Stimulated activated CD4-positive, alpha-beta T cell treated with anti-CD3 and anti-CD28 coated beads, Interleukin-1b, Interleukin-23, amount 100 ng/mL, for 4 hours (primary cell): ENCODE data around the gene SOAT1.

Experiments used
- DNase-seq, 2 donors: peaks; one replicate each; pipeline ENCODE4 v3.0.0-alpha.2; 2020; ENCODE audit warnings: low read depth in 2 of 2

SOAT1 gene

DNA sequence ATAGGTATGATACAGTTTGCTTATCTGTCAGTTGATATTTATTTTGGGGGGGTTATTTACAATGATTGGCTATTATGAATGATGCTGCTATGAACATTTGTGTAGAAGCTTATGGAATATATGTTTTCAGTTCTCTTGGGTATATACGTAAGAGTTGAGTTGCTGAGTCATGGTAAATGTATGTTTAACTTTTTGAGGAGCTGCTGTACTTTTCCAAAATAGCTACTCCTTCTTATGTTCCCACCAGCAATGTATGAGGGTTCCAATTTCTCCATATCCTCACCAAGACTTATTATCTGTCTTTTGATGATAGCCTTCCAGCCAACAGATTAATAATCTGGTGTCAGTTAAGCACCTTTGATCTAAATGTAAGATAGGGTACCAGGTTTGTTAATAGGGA, 11.9 kb downstream of the SOAT1 start:
- DNase-seq = no peak

GRCh38 chr1:179310291-179310690, 16.7 kb downstream of the SOAT1 start:
- DNase-seq = no peak

DNA sequence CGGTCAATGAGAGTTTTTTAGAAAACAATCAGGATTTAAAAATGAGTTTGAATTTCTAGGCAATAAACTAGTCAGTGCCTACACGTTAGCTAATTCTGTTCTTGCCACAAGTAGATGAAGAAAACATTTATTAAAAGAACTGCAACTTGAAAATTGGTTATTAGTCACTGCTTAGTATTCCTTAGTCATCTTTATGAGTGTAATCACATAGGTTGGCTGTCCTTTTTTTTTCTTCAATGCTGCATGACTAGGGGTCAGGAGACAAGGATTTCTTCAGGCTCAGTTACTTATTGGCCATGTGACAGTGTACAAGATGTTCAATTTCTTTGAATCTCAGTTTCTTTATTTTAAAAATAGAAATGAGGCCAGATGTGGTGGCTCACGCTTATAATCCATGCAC, 17.1 kb downstream of the SOAT1 start:
- DNase-seq = no peak

DNA sequence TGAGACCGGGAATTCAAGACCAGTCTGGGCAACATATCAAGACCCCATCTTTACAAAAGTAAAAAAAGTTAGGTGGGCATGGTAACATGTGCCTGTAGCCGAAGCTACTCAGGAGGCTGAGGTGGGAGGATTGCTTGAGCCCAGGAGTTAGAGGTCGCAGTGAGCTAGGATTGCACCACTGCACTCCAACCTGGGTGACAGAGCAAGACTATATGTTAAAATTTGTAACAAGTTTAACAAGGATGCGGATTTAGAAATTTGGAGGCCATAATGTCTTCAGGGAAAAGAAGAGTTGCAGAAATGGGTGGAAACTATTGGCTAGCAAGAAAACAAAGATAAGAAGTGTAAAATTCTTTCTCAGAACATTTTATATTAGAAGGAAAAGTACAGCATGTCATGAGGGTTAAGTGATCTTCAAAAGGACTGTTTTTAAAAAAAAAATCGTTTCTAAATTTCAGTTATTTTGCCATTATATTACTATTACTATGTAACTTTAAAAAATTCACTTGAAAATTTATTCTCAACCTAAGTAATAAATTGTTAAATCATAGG, 17.6 kb downstream of the SOAT1 start:
- no peak for DNase-seq

DNA sequence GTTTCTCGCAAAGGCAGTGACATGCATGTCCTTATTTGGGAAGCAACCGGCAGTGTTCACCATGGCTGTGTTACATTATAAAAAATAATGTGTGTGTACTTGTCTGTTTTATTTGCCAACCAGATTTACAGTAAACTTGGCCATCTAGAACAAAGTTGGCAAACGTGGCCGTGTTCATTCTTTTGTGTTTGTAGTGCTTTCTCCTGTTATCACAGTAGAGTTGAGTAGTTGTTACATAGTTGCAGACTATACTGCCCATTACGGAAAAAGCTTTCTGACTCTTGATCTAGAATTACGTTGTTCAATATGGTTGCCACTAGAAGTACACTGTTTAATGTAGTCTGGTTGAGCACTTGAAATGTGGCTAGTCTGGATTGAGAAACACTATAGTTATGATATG, 19.4 kb downstream of the SOAT1 start:
- no peak for DNase-seq

DNA sequence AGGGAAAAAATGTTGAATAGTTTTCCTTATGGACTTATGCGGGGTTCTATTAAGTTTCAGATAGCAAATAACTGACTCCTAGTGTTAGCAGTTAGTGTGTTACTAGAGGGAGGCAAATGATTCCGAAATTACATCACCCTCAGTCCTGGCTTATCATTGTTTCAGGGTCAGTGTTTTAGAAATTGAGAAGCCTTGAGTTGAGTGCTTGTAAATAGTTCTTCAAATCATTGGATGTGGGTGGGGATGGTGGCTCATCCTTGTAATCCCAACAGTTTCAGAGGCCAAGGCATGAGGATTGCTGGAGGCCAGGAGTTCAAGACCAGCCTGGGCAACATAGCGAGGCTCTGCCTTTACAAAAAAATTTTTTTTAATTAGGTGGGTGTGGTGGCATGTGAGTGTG, 21.3 kb downstream of the SOAT1 start:
- DNase-seq = no peak

GRCh38 chr1:179318491-179318890, 24.9 kb downstream of the SOAT1 start:
- no peak for DNase-seq

DNA sequence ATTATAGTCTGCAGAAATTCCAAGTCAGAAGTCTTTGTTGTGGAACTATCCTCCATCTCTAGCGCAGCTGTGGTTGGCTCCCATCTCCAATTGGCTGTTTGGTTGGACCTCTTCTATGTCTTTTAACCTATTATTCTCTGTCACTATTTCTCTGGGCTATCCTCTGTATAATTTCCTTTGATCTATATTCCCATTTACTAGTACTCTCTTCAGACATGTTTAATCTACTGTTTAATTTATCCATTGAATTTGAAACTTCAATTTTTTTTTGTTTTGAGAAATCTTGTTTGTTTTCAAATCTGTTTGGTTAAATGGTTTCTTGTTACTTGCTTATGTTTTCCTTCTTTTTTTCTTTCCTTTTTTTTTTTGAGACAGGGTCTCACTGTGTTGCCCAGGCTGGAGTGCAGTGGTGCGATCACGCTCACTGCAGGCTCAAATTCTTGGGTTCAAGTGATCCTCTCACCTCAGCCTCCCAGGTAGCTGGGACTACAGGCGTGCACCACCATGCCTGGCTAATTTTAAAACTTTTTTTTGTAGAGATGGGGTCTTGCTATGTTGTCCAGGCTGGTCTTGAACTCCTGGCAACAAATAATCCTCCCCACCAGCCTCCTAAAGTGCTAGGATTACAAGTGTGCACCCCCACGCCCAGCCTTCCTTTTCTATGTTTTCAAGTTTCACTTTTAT, 28.1 kb downstream of the SOAT1 start:
- no peak for DNase-seq

- no peak for DNase-seq
Measured at GRCh38 chr1:179322557-179322956, 29.0 kb downstream of the SOAT1 start.

GRCh38 chr1:179323436-179323835, 29.8 kb downstream of the SOAT1 start:
- DNase-seq = no peak

DNA sequence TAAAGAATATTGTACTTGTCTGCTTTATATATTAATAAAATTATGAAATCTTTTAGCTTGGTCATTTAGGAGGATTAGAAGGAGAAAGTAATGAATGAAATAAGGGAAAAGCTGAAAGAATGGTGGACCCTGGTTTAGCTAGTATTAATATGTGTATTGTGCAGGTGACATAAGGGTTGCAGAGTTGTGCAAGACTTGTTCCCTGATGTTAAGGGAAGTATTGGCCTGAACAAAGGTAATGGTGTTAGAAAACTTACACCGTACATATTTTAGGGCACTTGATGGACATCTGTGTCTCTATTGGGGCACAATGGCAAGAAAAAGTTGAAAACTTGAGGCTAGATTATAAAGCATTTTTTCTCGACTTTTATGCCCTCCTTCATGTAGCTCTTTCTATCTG, 32.2 kb downstream of the SOAT1 start:
- DNase-seq = no peak

DNA sequence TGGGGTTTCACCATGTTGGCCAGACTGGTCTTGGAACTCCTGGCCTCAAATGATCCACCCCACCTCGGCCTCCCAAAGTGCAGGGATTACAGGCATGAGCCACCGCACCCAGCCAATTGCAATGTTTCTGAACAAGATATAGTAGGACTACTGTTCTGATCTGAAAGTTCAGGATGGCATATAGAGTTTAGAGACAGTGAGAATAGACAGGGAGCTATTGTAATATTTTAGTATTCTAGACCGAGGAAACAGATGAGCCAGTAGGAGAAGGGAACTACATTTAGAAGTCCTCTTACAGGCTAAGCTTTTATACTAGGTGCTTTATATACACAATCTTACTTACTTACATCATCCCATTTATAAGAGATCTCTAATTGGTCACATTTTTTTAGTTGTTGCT, 33.1 kb downstream of the SOAT1 start:
- no peak for DNase-seq

DNA sequence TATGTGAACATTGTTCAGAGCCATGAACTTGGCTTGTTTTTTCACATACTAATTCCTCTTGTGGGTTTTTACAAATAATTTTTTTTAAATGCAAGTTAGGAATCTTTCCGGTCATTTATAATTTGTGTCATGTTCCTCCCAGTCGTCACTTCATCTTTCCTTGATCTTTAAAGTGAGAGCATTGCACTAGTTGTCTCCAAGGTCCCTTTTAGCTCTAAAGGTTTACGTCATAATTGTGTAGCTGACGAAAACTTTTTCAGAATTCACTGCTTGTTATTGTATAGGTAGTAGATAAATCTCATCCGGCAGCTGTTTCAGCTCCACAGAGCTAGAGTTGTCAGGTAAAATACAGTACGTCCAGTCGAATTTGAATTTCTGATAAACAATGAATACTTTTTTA, 33.6 kb downstream of the SOAT1 start:
- DNase-seq = no peak

- DNase-seq = no peak
Measured at GRCh38 chr1:179327679-179328078, 34.1 kb downstream of the SOAT1 start.

DNA sequence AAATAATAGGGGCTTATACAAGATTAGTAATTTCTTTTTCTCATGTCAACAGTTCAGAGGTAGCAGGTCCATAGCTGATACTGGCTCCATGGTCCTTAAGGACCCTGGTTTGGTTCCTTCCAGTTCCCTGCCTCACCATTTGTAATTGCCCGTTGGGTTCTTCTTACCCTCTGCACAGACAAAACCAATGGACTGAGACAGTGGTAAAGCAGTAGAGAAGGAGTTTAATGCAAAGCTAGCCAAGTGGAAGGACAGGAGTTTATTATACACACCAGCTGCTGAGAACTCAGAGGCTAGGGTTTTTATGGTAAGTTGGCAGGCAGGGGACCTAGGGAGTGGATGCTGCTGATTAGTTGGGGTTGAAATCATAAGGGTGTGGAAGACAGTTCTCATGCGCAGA, 36.3 kb downstream of the SOAT1 start:
- no peak for DNase-seq

- DNase-seq = no peak
Measured at GRCh38 chr1:179334440-179334839, 40.8 kb downstream of the SOAT1 start.

GRCh38 chr1:179337288-179337687, 43.7 kb downstream of the SOAT1 start:
- DNase-seq = no peak

DNA sequence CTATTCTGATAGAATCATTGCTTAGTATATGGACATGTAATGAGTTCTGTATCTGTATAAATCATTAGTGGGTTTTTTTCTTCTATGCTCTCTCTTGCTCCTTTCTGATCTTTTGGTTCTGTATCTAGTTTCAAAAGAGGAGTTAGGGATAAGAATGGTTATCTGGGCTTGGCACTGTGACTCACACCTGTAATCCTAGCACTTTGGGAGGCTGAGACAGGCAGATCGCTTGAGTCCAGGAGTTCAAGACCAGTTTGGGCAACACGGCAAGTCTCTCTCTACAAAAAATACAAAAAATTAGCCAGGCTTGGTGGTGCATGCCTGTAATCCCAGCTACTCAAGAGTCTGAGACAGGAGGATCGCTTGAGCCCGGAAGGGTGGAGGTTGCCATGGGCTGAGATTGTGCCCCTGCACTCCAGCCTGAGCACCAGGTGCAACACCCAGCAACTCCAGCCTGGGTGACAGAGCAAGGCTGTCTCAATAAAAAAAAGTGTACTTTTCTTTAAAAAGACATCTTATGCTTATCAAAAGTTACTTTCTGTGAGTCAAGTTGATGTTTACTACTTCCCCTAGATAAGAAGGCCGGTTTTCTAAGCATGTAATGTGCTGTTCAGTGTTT, 44.5 kb downstream of the SOAT1 start:
- DNase-seq = no peak

GRCh38 chr1:179340918-179341317, 47.3 kb downstream of the SOAT1 start:
- DNase-seq = no peak

DNA sequence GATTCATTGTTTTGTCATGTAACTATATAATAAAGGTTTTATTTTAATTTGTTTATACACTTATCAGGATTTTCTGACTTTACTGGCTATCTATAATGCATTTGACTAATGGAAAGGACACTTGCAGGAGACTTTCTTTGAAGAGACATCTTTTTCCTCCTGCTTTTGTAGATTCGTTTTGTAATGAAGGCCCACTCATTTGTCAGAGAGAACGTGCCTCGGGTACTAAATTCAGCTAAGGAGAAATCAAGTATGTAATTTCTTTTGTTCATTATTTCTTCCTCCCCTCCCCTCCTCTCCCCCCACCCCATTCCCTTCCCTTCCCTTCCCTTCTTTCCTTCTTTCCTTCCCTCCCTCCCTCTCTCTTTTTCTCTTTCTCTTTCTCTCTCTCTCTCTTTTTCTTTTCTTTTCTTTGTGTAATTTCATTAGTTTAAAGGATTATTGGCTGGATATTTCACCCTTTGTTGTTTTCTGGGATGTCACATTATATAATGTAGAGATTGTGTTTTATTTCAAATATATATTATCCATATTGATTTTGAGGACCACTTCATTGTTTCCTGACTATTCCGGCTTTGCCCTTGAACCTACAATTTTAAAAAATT, 48.4 kb downstream of the SOAT1 start:
- DNase-seq = no peak

- no peak for DNase-seq
Measured at GRCh38 chr1:179342740-179343404, 49.3 kb downstream of the SOAT1 start.

GRCh38 chr1:179351281-179351680, 57.7 kb downstream of the SOAT1 start:
- DNase-seq = no peak

DNA sequence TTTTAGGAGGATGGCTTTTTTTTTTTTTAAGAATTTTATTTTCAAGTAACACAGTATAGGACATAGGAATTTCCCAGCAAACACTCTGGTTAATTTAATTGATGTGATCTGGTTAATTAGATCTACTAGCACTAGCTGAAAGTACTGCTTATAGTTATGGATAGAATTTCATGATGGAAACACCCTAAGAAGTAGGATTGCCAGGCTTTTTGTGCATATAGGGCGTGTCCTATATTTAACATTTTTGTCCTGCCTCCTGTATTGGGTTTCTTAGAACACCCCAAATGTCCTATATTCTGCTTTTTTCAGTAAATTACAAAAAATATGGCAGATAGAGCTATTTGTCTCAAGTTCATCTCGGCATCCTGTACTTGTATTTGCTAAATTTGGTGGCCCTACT, 58.6 kb downstream of the SOAT1 start:
- no peak for DNase-seq
